ENCODE results near the gene MEG3.

GRCh38 chr14:100895411-100895810, 69.5 kb downstream of the MEG3 start:
- TF ChIP-seq CTCF (IDR thresholded peaks at IDR 0.05) (no peak), POLR2A (IDR thresholded peaks at IDR 0.05) (no peak)

Data from thyroid gland (tissue), 4 donors.